Anterior cingulate cortex (tissue), 58 donors: Measurements from ENCODE around the gene METAP1.
A peak's percentile ranks its signal among the peaks of the same experiment; 100 is the strongest.
"Not testable (repeated sequence)": the region's sequence is repeated elsewhere in the genome, so short reads cannot be mapped to it uniquely, and the experiment has no call there.

Experiments used
- DNase-seq, 58 donors: peaks; one replicate each; lab custom pipeline; 2025; lab: John Stamatoyannopoulos, UW

Gene METAP1

DNA sequence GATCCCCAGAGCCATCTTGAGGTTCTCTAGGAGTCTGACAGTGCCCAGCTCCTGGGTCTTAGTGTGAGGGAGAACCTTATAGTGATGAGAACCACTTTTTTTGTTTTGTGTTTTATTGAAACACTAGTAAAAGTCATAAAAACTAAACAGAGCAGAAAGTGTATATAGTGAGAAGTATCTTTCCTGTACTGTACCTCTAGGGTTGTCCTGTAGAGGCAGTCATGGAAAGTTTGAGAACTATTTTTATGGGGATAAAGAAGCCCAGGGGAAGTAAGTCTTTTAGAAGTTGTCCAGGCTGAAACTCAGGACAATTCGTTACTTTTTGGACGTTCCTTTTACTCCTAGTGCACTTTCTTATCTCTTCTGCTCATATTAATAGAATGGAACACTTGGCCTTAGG, 52.2 kb downstream of the METAP1 start:
- DNase-seq, result no peak

DNA sequence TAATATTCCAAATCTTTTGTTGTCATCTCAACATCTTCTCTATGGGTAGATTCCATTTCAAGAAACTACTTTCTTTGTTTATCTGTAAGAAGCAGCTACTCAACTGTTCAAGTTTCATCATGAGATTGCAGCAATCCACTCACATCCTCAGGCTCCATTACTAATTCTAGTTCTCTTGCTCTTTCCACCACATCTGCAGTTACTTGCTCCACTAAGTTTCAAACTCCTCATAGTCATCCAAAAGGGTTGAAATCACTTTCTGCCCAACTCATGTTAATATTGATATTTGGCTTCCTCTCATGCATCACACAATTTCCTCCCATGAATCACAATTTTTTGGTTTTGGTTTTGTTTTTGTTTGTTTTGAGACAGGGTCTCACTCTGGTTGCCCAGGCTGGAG, 57.4 kb downstream of the METAP1 start:
- DNase-seq, result no peak

DNA sequence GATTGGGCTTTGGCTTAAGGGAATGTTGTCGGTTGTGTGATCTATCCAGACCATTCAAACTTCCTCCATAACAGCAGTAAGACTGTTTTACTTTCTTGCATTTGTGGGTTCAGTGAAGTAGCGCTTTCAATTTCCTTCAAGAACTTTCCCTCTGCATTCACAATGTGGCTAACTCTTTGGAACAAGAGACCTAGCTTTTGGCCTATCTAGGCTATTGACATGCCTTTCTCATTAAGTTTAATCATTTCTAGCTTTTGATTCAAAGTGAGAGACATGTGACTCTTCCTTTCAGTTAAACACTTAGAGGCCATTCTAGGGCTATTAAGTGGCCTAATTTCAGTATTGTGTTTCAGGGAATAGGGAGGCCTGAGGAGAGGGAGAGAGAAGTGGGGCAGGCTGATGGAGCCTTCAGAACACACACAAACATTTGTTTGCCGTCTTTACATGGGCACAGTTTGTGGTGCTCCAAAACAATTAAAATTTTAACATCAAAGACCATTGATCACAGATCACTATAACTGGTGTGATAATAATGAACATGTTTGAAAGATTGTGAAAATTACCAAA, 59.0 kb downstream of the METAP1 start:
- no peak for DNase-seq

DNA sequence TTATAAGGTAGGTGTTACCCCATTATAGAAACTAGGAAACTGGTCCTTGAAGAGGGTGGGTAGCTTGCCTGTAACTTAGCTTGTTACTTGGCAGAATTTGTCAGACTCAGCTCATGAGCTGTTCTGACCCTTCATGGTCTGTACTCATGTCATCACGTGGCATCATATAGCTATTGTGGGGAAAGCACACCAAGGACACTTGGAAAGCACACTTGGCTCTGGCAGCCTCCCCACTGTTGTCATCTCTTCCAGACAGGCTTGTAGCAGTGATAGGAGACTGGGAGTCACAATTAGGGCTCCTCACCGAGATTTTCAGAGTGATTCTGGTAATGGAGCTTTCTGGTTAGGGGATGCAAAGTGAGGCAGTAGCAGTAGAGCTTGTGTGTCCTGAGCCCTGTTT, 62.7 kb downstream of the METAP1 start:
- no peak for DNase-seq

DNA sequence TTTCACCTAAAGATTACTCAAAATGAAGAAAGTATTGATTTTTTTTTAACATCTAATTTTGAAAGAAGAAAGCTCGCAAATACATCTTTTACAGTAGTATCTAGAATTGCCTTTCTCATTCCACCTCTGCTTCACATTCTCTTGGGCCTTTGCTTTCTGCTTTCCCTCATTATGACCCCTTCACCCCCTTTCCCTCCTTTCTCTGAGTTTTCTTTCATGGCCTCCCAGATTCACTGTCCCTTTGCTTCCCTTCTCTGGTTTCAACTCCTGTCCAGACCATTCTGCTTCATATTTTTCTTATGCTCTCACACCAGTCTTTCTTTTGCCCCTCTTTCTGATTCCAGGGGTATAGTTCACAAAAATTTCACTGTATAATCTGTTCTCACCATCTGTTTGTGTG, 64.0 kb downstream of the METAP1 start:
- no peak for DNase-seq

DNA sequence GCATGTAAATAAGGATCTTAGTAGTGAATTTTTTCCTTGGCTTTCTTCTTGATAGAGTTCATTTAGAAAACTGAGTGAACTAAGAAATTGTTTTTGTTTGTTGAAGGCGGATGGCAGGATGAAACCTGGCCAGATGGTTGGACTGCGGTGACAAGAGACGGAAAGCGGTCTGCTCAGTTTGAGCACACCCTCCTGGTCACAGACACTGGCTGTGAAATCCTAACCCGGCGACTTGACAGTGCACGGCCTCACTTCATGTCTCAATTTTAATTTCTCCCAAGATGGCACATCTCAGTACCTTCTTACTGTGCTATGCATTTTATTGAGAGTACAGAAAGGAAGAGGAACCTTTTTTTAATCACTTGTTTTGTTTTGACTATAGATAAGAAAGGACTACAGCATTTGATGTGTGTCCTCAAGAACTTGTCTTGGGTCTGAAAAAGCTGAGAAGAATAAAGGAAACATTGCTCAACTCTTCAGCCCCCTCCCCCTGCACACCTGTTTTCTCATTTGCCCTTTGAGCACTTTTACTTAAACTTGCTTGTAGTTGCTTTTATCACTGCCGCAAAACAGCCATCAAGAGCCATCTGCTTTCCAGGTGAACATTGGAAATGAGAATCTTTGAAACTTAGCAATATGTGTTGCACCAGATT, 65.7 kb downstream of the METAP1 start:
- no peak for DNase-seq

DNA sequence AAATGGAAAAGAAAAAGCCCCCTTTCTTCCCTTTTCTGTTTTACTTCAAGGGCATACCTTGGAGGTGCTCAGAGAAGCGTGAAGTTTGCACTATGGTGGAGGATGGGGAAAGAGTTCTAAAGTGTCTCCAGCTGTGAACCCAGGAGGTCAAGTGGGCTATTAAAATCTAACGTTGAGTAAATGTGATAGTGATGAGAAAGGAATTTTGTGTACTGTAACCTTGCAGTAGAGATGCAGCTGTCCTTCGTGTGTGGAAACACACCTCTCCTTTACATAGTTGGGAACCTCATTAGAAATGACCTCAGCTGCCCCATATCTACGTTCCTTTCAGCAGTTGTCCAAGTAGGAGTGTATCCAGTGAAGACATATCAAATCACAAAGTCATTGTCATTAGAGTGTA, 66.6 kb downstream of the METAP1 start:
- DNase-seq, result no peak

DNA sequence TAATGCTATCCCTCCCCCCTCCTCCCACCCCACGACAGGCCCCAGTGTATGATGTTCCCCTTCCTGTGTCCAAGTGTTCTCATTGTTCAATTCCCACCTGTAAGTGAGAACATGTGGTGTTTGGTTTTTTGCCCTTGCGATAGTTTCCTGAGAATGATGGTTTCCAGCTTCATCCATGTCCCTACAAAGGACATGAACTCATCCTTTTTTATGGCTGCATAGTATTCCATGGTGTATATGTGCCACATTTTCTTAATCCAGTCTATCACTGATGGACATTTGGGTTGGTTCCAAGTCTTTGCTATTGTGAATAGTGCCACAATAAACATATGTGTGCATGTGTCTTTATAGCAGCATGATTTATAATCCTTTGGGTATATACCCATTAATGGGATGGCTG, 70.0 kb downstream of the METAP1 start:
- DNase-seq, result not testable (repeated sequence)

DNA sequence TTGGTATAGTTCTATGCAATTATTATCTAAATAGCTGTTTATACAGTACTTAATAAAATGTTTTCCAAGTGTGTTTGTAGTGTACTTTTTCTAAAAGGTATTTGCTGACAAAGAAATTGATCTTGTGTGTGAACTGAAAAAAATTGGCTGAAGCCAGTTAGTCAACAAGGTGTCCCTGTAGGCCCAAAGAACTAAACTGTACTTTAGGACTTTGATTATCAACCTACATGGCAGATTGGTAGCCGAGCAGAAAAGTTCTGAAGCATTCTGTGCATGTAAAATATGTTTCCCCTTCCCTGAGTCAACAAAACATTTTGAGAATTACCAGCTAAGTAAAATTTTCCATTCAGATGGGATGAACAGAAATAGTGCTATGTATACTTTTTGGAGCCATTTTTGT, 72.1 kb downstream of the METAP1 start:
- no peak for DNase-seq

DNA sequence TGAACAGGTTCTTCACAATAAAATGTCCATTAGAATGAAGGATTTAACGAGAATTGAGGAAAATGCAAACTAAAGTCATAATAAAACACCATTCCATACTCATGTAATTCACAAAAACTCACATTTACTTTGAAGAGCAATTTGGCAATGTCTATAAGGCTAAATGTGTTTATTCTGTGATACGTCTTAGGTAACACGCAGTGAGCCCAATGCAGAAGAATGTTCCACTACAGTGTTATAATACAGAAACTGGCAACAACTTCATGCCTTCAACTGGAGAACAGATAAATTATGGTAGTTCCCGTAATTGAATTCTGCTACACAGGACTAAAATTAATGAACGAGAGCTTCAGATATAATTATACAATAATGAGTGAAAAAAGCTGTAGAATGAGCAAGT, 75.6 kb downstream of the METAP1 start:
- no peak for DNase-seq

DNA sequence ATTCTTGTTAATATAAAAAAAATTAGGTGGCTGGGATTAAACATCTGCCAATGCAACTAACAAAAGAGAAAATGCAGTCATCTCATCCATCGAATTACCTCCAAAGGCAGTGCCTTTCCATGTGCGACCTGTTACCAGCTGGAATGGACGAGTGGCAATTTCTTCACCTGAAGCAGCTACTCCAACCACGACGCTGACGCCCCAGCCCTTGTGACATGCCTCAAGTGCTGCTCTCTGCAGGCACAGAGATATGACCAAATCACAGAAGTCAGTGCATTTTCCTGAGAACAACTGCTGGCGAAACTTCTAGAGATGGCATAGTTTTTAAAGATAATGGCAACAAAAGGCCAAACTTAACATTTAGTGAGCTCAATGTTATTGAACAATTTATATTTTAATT, 79.3 kb downstream of the METAP1 start:
- no peak for DNase-seq

DNA sequence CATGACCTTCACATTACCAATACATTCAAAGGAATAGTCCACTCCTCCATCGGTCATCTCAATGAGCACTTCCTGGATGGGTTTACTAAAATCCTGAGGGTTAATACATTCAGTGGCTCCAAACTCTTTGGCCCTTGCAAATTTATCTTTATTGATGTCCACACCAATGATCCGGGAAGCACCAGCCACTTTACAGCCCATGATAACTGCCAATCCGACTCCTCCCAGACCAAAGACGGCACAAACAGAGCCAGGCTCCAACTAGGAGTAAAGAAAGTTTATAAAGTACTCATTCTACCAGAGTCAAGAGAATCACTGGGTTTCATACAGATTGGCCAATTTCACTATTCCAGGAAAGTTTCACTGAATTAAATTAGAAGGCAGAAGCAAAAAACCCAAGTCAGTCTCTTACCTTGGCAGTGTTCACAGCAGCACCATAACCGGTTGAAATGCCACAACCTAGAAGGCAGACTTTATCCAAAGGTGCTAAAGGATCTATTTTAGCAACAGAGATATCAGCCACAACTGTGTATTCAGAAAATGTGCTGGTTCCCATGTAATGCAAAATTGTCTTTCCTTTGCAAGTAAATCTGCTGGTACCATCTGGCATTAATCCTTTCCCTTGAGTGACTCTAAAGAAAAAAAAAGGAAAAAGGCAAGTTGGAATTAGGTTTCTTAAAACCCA, 80.9 kb downstream of the METAP1 start:
- DNase-seq, result no peak

DNA sequence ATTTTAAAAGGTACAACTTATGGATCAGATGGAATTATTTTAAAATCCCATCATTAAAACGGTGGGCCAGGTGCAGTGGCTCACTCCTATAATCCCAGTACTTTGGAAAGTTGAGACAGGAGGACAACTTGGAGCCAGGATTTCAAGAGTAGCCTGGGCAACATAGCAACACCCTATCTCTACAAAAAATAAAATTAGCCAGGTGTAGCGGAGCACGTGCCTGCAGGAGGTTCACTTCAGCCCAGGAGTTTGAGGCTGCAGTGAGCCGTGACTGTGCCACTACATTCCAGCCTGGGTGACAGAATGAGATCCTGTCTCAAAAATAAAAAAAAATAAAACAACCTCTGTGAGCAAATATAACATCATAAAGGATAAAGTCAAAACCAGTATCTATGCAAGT, 81.7 kb downstream of the METAP1 start:
- DNase-seq, result no peak

DNA sequence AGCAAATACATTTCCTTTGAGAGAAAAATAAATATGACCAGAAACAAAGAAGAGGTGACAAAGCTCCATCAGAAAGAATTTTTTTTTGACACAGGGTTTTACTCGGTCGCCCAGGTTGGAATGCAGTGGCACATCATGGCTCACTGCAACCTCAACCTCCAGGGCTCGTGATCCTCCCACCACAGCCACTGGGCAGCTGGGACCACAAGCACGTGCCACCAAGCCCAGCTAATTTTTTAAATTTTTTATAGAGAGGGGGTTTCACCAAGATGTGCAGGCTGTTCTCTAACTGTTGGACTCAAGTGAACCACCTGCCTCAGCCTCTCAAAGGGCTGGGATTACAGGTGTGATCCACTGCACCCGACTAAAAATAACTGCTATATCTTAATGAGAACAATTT, 82.8 kb downstream of the METAP1 start:
- DNase-seq, result no peak

DNA sequence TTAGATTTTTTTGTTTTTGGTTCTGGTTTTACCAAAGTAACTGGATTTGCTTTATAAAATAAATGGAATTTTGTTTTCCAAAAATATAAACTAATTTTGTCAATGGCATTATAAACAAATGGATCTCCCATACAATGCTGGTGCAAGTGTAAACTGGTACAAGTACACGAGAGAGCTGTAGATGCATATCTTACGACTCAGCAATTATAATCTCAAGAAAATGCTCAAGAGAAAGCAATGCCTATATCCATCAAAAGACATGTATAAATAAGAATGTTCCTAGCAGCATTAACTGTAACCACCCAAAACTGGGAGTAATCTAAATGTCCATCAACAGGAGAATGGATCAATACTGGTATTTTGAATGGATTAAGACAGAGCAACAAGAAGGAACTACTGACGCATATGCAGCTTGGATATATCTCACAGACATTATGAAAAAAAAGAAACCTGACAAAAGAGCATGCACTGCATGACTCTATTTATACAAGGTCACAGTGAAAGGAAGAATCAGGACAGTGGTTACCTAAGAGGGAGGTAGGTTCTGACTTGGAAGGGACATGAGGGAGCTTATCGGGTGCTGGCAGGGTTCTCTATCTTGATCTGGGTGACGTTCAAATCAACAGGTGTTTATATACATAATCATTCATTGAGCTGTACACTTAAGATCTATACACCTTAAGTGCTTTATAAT, 83.6 kb downstream of the METAP1 start:
- no peak for DNase-seq

DNA sequence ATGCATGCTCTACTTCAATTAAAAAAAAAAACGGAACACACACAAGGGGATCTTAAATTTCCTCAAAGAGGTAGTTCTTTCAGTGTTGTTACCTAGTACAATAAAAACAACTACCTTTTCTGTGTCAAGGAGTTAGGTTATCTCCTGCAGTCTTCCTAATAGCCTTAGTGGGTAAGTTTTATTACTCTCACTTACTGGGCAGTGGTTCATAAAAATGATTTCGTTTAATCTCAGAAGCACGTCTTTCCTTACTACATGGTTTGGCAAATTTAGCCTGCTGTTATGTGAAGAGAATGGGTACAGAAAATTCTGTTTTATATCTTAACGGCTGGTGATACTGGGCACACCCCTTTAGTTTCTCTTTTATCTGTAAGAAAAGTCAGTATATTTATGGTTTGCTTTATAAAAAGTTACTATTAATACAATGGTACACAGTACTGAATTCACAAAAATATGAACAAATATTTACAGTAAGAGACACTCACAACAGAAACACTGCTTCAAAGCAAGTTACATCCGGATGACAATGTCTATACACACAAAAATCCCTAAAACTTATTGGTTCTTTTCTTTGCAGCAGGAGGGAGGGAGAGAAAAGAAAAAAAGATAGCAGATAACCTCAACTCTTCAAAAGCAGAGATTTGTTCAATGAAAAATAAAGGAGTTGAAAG, 84.2 kb downstream of the METAP1 start:
- no peak for DNase-seq

DNA sequence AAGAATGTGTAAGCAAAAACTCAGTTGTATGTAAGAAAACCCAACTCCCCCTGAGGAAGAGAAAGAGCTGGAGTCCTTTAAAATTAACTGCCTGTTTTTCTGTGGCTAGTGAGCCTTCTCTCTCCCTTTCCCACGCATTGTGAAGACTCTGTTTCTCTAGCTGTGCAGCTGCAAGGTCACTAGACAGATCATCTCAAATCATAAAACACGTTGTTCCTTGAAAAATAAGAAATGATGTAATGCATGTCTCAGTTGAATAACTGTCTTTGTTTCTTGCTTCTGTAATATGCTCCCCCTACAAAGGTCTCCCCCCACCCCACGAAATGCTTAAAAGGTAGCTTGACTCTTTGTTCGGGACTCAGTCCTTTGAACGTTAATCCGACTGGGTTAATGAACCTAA, 85.3 kb downstream of the METAP1 start:
- DNase-seq, result not testable (repeated sequence)

DNA sequence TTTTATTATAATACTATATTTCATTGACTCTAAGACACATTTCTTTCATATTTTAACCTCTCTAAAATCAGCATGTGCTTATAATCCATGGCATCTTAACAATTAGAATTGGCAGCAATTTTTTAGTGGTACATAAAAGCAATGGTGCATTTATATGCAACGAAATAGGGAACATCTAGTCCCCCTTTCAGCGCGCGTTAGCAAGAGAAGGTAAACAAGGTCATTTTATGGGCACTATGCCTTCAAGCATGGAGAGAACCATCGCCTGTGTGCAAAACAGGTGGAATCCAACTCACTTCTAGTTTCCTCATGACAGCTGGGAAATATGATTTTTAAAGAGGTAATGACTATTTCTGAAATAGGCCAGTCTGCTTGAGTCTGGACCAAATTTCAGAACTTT, 86.7 kb downstream of the METAP1 start:
- no peak for DNase-seq

DNA sequence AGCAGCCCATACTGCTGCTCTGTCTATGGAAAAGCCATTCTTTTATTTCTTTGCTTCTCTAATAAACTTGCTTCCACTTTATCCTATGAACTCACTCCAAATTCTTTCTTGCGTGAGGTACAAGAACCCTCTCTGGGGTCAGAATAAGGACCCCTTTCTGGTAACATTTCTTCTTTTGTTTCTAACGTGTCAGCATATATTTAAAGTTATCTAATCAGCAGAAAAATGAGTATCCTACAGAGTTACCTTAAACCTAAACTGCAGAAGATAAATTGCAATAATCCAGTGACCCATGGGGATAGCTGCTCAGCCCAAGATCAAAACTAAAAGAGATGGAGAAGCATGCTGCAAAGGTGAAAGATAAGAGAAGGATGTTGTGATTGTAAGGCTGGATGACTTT, 89.1 kb downstream of the METAP1 start:
- no peak for DNase-seq

DNA sequence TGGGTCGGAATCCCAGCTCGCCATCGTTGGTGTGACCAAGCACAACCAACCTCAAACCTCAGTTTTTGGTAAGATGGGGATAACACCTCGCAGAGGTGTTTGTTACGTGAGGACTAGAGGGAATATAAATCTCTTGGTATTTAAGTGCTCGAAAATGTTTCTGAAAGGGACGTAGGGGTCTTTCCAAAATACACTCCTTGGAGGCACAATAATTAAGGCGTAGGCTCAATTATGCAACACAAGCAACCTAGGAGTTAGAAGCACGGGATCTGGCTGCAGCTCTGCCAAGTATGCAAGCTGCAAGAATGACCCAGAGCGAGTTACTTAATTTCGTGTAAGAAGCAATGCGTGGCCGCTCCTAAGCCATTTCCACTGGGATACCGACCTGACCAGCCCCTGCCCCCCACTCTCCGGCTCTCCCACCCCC, 92.5 kb downstream of the METAP1 start:
- peak in 28 of 58 donors; percentile 20 to 77 (median 47) for DNase-seq
